SIG-M5 (cell line): ENCODE results near the gene GNAZ.

ENCODE experiments used
- DNase-seq: peaks from one replicate; lab custom pipeline; 2025; lab: John Stamatoyannopoulos, UW

GNAZ gene

DNA sequence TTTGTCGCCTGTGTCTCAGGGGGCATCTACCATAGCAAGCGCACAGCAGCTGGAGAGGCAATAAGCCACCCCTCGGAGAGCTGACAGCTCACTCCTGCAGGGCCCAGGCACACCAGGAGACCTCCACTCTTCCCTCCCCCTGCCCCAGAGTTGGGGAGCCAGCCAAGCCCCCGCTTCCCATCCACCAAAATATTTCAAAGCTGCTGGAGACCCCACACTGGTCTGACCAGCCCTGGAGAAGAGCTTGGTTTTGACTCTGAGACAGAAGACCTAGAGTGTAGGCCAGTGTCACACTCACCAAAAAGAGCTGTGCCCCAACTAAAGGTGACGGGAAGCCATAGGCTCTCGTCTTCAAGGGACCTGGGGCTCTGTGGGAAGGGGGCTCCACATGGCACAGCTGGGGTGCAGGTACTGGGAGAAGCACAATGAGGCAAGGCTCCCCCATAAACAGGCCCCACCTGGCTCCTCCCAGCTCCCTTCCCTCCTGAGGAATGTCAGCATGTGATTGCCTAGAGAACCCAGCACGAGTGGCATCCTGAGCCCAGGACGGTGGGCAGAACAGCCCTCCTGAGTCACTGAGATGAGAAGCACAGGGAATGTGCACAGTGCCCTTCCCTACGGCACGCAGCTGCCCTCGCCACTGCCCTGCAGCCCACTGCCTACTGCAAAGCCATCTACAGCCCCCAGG, 5.8 kb upstream of the GNAZ start:
- no peak for DNase-seq

DNA sequence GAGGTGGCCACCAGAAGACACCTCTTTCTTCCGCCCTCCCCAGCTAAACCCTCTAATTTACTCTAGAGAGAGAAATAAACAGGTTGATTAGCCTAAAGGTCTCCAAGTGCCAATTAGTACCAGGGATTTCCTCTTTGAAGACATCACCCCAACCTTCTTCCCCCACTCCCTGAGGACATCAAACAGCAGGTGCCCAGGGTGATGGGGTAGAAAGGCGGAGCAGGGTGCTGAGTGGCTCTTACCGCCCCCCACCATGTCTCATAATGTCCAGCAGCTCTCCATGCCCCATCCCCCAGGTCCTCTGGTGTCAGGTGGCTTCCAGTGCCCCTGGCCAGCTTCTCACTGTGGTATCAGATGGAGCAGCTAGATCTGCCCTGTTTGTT, 5.3 kb upstream of the GNAZ start:
- no peak for DNase-seq

DNA sequence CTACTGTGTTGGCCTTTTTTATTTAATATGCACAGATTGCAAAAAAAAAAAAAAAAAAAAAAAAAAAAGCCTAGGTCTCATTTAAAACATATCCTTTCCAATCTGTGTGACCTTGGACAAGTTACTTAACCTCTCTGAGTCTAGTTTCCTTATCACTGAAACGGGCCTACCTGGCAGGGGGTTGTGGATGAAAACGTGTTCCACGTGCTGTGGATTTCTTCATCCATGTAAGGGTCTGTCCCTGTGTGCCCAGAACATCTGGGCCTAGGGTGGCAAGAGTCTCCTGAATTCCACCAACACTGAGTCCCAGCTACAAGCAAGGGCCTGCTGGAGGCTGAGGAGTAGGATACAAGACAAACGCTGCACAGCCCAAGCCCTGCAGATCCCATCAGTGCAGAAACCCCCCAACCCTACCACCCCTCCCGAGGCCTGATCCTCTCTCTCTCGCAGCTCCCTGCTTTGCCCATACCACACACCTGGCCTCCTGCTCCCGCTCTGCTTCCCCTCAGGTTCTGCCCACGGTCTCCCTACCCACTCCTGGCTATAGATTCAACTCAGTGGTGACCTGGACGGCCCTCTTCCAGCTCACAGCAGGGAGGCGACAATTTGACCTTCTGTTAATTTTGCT, 4.7 kb upstream of the GNAZ start:
- no peak for DNase-seq

DNA sequence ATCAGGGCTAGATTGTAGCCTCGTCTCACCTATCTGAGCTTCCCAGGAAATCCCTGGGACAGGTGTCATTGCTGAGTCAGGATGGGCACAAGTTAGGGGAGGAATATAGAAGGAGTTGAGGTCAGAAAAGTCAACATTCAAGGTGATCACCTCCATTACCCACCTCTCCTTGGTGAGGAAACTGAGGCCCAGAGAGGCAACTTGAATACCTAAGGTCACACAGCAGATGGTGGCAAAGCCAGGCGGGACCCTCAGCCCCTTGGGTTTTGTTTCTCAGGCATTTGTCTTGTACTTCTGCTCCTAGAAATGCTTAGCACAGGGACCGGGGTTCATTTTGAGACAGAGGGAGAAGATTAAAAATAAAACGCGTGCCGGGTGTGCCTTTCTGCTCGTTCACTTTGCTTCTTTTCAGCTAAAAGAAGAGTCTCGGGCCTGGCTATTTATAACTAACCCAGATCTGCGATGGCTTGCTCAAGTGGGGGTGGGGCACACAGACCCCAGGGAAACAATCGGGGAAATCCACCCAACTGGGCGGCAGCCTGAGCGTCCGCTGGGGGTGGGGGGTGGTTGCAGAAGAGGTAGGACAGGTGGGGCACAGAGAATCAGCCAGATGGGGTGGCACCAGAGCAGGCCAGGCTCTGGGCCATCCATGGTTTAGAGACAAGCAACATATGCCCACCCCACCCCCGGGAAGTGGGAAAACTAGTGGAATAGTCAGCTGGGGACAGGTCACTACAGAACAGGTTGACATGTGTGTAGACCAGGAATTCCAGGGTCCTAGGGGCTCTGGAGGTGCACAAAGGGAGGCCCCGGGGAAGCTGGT, 3.9 kb upstream of the GNAZ start:
- no peak for DNase-seq

DNA sequence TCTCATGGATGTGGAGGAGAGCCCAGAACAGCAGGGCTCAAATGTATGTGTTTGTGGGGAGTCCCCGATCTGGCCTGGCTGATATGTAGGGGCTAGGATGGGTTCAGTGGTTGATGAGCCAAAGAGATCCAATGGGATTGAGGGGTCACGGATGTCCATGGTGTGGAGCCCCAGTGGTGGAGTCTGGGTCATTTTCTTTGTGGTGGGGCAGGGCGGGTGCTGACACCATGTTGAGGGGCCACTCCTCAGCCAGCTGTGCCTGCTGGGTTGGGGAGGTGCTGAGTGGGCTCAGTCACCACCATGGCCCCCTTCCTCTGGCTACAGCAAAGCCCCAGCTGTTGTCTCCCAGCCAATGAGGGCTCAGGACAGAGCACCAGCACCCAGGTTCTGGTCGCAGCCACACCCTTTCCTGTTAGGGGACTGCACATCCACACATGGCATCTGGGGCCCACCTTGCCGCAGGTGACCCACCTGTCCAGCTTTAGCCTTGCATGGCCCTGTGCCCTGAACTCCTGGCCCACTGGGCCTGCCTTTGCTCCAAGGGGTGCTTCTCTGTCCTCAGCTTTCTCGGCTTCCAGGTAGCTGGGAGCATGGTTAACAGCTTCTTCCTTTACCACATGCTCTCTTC, 3.2 kb upstream of the GNAZ start:
- DNase-seq = no peak

DNA sequence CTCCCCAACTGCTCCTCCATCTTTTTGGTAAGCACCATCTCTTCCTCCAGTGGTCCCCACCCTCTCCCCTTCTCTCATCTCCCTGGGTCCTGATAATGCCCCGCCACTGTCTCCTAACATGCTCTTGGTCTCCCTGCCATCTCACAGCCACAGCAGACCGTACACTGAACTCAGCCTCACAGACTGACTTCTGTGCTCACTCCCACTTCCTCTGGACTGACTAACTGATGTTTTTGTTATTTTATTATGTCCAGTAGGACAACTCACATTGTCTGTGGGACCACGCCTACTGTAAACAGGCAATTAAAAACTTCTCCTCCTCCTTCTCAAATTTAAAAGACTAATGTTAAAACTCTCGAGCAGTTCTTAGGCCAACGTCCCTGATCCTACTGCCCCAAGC, 2.6 kb upstream of the GNAZ start:
- no peak for DNase-seq

DNA sequence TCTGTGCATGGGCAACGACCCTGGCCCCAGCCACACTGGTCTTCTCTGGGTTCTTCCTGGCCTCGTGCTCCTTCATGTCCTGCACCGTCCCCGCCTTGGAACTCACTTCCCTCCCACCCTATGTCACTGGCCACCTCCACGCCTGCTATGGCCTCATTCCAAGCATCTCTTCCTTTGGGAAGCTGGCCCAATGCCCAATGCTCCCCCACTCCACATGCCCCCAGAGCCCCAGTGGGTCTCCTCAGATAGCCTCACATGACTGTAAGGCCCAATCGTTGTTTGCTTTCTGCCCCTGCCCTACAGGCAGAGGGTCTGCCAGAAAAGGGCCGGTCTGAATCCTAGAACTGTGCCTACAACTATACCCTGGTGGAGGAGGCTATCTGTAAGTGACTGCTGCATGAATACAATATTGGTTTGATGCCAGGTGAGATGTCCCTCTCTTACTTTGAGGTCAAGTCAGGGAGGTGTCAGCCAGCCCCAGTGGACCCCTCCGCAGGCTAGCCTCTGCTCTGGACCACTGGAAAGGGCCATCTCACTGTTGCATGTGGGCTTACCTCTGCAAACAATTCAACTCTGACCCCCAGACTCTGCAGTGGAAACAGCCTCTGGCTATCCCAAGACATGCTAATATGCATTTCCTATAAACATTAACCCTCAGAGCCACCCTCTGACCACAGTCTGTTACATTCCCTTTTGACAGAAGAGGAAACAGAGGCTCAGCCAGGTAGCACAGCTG, 2.1 kb upstream of the GNAZ start:
- DNase-seq = no peak

DNA sequence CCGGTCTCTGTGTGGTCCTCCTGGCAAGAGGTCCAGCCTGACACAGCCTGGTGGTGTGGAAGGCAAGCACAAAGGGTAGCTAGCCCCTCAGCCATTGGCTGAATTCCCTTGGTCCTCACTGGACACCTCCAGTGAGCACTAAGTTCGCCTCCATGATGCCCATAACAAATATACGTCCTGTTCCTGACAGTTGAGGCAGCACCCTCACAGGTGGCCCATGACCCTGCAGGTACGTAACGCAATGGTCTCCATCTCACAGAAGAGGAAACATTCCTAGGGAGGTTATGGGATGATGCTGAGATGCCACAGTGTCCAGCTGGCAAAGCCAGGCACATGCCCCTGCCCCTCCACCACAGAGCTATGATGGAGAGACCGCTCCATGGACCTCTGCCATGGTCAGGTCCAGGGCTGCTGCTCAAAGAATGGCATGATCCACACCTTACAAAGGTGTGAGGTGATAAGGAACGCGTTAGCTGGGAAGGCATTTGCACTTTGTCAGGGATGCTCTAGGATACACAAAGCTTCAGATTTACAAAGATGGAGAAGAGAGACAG, 1.4 kb upstream of the GNAZ start:
- no peak for DNase-seq

DNA sequence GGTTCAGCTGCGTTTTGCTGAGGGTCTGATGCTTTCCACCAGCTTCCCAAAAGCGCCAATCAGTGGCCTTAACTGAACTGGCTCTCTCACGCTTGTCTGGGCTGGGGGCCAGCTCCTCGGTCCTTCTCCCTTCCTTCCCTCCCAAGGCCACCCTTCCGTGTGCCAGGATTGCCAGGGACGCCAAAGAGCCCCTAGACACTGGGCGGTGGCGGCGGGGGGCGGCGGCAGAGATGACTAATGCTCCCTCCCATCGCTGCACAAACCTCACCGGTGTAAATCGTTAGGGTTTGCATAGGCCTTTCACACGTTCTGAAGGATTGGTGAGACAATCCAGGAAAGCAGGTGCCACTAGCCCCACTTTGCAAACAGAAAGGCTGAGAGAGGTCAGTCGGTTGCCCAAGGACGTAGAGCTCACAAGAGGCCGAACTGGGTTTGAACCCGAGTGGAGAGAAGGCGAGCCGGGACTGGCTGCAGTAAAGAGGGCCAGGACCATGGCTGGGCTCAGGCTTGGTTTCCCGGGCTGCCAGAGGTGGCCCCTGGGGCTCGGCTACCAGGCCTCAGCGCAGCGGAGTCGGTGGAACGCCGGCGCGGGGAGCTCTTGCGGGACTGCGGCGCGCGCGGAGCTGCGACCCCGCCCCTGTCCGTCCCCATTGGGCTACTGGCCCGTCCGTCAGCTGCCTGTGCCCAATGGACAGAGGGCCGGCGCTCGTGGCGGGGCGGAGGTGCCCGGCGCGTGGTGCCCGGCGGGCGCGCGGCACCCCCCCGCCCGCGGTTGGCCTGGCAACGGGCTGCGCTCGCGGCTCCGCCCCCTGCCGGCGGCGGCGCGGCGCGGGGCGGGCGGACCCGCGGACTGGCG, 589 bp upstream of the GNAZ start:
- no peak for DNase-seq

DNA sequence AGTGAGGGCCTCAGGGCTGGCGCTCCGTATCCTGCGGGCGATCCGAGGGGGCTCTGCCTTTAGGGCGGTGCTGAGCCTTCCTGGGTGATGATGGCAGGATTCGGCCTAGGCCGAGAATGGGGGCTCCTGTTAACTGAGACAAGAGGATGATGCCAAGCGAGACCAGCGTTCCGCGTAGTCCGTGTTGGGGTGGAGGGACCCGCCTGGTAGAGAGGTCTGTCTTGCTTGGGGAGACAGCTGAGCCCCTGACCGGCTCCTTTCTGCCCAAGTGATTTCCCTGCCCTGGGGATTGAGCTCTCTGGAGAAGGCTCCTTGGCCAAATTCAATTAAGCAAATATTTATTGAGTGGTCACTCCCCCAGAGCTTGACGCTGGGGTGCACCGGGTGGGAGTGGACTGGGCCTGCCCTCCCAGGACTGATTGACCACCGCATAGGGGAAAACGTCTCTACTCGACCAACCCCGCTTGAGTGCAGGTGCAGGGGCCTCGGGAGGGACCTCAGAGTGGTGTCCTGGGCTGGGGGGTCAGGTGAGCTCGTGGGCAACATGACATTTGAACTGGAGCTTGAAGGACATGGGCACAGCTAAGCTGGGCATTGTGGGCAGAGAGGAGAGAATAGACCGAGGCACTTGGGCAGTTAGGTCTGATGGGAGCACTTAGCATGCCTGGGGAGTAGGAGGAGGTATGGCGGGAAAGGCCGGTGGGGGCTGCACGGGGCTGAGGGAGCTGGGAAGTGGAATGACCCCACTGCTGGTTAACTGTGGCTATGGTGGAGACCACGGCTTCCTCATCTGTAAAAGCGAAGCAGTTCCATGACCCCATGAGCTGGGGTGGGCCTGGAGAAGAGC, 1.1 kb downstream of the GNAZ start:
- DNase-seq = no peak

DNA sequence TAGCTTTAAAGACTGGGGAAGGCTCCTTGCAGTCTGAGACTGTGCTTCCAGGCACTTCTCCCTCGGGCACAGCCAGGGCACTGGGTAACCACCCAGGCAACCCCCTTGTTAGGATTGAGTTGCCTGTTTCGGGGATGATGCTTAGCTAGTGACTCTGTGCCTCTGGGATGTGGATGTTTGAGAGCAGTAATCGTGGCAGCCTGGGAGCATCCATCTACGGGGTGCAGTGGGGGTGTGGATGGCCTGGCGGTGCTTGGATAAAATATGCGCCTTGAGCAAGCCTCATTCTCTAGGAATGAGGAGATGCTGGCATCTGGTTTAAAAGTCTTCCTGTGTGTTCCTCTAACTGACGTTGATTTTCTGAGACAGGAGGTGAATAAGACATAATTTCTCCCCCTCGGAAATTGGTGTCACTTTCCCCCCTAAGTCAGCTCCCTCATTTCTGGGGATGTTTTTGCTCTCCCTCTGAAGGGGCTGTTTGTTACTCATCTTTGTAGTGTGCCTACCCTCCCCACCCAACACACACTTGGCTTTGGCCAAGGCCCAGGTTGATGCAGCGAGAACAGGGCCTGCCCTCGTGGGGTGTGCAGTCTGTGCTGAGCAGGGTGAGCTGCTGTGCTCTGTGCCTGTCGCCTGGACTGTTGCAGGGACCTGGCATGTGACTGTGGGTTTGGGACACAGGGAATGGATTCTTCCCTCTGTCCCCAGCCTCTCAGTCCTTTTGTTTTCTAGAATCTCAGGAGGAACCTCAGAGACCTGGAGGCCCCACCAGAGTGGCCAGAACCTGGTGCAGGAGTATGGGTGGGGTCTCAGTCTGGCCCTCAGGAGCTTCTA, 2.0 kb downstream of the GNAZ start:
- DNase-seq = no peak

DNA sequence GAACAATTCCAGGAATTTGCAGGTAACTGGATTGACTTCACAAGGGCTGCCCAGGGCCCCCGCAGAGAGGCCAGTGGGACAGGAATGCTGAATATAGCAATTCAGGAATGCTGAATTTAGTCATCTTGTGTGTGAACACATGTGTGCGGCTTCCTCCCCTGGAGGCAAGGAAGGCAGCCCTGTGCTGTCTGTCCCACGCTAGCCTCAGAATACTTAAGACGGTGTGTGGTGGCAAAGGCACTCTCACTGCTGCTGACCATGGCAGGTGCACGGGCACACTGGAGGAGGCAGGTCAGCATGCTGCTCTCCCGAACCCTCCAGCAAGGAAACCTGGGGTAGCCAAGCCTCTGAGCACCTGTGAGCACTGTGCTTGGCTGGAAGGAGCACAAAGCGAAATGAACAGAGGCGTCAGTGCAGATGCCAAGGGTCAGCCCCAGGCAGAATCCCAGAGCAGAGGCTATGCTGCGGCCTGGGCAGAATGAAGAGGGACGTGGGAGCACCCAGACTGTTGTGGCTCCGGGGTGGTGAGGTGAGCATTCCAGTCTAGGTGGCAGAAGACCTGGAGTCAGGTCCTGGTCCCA, 2.7 kb downstream of the GNAZ start:
- no peak for DNase-seq

DNA sequence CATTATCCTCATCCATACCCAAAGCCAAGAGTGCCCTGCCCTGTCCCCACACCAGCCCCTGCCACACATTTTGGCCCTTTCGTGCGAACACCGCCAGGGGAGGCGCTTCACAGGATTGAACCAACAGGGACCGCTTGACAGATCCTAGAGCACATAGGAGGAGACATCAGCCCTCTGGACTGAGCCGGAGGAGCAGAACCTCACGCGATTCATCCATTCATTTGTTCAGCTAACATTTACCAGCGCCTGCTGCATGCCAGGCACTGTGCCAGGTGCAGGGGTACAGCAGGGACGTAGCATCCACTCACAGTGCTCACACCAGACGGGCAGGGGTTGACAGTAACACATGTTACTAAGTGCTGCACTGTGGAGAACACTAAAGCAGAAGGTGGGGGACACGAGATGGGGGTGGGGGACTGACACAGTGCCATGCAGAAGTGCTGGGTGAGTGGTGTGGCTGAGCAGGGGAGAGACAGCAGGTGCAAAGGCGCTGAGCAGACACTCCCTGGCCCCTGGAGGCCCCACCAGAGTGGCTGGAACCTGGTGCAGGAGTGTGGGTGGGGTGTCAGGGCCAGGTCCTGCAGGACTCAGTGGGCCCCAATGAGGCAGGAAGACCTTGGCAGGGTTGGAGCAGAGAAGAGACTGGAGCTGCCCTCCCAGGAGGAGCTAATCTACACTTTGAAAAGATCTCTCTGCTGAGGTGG, 3.4 kb downstream of the GNAZ start:
- no peak for DNase-seq

DNA sequence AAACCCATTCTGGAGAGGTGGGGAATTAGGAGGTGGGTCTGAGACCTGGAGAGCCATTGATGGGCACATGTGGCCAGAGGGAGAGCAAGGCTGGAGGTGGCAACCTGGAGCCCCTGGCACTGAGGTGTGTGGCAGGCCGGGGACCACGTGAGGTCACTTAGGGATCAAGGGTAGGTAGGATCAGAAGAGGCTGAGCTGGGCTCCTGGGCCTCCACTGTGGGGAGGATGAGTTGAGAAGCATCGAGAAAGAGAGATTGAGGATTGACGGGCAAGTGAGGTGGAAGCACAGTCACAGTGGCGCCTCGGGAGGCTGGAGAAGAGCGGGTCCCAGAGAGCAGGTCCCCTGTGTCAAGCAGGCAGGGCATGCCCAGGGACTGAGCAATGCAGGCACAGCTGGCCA, 4.1 kb downstream of the GNAZ start:
- no peak for DNase-seq

DNA sequence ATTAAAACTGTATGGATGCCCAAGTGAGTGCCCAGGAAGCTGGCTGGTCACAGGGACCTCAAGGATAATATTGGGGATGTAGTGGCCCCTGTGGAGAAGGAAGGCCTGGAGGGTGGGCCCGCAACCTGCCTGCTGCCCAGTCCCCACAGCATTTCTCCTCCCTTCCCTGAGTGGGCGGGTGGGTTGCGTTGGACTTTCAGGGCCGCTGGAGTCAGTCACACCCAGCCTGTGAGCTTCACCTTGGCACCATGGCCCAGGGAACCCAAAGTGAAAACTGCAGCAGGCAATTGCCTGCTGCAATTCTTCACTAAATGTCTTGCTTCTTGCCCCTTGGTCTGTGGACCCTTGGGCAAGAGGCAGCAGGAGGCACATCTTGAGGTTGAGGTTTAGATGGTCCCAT, 4.7 kb downstream of the GNAZ start:
- no peak for DNase-seq

DNA sequence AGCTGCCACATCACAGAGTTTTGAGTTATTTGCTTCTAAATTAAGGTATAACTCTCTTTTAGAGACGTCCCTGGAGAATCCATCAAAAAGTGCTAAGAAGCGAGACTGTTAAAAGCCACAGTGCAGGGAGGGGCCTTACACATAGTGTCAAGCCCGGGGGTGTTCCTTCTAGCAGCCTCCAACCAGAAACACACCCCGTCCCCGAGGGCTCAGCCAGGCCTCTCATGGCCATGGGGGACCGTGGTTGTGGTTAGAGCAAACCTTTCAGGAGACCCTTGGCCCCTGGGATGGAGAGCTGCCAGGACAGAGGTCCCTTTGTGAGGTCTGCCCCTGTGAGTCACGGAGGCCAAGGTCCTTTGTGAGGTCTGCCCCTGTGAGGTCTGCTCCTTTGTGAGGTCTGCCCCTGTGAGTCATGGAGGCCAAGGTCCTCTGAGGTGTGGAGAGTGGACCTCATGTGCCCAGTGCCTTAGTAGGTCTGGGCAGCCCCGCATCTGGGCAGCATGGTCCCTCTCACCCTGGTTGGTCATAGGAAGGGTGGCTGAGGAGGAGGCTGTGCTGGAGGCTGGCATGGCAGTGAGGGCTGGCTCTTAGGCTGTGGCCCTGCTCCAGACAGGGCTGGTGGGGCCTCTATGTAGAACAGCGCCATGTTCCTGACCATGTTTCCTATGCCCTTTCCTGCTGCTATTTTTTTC, 5.4 kb downstream of the GNAZ start:
- no peak for DNase-seq

DNA sequence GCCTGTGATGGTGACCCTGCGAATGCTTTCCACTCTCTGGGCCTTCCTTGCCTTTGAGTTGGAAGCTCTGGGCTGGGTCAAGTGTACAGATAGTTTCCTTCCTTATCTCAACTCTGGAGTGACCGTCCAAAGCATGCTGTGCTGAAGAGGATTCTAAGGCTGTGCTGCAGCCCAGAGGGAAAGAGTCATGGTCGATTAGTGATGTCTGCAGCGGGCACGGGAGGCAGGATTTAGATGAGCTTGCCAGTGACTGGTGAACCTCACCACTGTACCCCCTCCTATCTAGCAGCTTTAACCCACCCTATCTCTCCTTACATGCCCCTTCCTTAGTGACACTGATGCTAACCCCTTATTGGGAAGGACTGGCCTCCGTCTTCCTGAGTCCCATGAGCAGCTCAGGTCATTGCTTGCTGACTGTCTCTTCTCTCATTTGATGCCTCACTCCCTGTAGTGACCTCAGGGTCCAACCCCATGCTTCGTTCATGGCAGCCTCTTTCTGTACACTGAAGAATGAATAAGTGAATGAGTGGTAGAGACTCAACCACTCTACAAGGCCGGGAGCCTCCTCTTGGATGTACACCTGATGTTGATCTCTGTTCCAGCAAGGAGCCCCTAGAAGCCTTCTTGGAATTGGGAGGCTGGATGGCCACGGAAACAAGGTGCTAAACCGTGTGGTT, 6.7 kb downstream of the GNAZ start:
- no peak for DNase-seq
